T-helper 1 cell (primary cell): Measurements from ENCODE around the gene MRPL12.
A peak's percentile ranks its signal among the peaks of the same experiment; 100 is the strongest.
"Not testable (repeated sequence)": the region's sequence is repeated elsewhere in the genome, so short reads cannot be mapped to it uniquely, and the experiment has no call there.

Experiments
- DNase-seq, 5 donors: peaks; one replicate each; pipeline ENCODE4 v3.0.0-alpha.2; 2012 to 2020
- total RNA-seq, 4 donors: gene quantifications; one replicate each; lab custom pipeline; 2026; lab: John Stamatoyannopoulos, UW

MRPL12 gene
- 0 to 4.3 (median 1.9) reads per million in 4 donors for total RNA-seq

DNA sequence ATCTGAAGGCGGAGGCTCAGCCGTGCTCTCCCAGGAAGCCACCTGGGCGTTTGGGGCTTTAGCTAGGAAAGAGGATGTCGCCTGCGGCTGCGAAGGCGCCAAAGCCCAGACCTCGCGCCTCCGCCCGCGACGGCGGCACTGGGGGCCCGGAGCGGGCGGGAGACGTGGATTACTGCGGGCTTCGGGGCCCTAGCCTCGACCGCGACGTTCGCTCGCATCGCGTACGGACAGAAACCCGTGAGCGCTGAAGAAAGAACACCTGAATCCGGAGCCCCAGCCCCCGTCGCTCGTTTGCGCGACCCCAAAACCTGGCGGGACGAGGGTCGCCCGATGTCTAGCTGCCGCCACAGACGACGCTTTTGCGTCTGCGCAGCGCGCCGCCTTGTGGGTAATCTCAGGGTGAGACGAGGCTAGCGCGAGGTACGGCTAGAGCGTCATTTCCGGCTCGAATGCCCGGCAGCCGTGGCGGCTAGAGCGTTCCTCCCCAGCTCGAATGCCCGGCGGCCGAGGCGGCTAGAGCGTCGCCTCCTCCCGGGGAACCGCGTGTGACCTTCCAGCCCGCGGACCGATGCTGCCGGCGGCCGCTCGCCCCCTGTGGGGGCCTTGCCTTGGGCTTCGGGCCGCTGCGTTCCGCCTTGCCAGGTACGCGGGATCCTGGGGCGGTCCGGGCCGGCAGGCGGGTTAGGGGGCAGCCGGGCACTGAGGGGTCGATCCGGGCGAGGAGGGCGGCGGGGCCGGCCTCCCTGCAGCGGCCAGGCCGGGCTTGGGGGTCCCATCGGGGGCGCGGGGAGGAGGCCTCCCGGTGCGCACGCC lies at the start of gene MRPL12:
MRPL12 (plus strand) TSS at position 434 of the 813 bp plus-strand sequence; CDS start at position 569, 135 bp downstream.
- peak; percentile 76 to 91 (median 84) for DNase-seq

DNA sequence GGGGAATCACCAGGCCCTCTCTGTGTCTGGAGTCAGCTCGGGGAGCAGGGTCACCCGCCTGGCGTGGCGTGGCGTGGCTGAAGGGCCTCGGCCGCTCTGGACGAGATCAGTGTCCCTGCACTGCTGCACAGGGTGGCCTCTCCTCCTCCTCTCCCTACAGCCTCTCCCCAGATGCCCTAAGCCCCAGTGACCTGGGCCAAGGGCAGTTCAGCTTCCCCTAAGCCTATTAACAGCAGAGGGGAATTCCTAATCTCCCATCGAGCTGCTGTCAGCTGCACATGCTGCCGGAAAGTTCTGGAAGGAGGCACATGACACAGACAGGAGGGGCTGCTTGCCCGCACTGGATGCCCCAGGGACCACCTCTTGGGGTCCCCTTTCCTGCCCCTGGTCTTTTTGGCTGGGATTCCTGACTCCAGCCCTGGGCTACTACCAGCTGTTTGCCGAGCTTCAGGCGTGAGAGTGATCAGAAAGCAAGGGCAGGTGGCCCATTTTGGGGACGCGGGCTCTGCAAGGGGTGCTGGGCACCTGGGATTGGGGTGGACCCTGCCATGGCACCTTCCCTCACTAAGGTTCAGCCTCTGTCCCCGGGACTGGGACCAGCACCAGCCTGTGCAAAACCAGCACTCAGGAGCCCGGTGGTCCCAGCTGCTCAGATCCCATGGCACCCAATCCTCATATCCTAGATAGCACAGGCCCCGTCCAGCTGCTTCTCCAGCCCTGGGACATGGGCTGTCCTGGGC lies 47.6 kb upstream of the MRPL12 start:
- no peak for DNase-seq

DNA sequence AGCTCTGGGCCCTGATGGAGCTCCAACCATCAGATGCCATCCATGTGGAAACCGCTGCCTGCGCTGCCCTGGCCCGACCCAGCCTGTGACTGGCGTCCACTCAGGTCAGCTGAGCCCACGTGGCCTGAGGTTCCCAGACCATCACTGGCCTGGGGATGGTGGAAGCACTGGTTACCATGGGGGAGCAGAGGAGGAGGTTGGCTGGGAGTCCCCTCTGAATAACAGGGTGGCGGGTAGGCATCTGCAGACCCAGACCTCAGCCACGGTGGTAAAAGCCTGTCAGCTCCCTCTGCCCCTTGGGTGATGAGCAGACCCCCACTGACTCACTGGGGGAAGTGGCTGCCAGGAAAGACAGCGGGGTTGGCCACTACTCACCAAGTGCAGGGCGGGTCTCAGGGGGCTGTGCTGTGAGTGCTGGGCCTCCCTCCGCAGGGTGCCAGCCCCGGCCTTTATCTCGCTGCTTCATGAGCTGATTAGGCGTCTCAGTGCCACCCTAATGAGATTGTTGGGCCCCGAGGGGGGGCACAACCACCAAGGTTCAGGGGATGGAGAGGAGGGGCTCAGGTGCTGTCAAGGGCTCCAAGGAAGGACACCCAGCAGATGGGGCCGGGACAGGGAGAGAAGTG lies 46.9 kb upstream of the MRPL12 start, which contains the start of gene PDE6G:
PDE6G (minus strand) TSS at position 425 of the 626 bp plus-strand sequence. CDS start 3,237 bp downstream, outside the sequence.
- no peak for DNase-seq

DNA sequence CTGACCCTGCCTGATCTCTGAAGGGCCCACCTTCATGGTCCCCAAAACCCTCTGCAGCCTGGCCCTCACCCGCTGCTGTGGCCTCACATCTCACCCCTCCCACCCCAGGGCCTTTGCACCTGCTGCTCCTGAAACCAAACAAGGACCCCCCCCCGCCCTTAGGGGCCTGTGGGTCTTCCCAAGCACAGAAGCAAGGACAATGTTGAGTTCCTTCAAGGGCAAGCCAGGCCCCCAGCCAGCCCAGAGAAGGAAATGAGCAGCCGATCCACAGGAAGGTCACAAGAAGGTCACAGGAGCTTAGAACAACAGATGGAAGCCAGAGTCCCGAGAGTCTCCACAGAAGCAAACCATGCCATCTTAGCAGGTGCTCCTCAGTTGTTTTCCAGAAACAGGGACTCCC lies 46.3 kb upstream of the MRPL12 start:
- no peak for DNase-seq

DNA sequence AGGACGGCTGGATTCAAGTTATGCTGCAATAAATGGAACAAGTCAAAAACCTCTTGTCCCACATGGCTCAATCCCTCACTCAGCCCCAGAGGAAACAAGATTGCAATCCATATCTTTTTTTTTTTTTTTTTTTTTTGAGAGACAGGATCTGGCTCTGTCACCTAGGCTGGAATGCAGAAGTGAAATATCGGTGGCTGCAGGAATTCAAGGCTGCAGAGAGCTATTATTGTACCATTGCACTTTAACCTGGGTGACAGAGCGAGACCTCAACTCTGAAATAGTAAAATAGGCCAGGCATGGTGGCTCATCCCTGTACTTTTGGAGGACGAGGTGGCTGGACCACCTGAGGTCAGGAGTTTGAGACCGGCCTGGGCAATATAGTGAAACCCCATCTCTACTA lies 44.1 kb upstream of the MRPL12 start:
- DNase-seq, result no peak

DNA sequence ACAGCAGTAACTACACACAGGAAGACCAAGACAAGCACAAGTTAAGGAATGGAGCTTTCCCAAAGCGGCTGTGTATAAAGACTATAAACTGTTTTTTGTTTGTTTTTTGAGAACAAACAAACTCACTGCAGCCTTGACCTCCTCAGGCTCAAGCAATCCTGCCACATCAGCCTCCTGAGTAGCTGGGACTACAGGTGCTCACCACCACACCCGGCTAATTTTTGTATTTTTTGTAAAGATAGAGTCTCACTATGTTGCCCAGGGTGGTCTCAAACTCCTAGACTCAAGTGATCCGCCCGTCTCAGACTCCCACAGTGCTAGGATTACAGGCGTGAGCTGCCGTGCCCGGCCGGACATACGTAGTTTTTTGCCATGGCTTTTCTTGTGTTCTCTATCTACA lies 42.7 kb upstream of the MRPL12 start:
- DNase-seq, result no peak

DNA sequence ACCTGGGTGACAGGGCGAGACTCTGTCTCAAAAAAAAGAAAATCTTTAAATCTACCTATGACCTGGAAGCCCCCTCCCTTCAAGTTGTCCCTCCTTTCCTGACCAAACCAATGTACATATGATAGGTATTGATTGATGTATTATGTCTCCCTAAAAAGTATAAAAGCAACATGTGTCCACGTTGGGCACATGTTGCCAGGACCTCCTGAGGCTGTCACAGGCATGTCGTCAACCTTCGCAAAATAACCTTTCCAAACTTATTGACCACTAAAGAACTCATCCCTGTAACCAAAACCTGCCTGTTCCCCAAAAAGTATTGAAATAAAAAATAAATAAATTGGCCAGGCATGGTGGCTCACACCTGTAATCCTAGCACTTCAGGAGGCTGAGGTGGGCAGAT lies 41.2 kb upstream of the MRPL12 start:
- no peak for DNase-seq

DNA sequence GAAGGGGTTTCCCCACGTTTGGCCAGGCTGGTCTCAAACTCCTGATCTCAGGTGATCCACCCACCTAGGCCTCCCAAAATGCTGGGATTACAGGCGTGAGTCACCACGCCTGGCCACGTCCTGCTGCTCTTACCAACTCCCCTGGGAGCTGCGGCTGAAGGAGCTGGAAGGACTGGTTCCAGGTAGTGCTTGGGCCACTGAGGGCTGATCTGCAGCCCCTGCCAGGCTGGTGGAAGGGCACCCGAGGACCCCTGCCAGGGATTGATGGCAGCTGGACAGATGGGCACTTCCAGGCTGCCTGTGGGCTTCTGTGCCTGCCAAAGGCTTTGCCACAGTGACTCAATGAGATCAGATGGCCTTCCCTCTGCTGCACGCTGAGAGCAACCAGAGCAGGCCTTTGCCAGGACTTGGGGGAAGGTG lies 39.1 kb upstream of the MRPL12 start:
- DNase-seq, result no peak

DNA sequence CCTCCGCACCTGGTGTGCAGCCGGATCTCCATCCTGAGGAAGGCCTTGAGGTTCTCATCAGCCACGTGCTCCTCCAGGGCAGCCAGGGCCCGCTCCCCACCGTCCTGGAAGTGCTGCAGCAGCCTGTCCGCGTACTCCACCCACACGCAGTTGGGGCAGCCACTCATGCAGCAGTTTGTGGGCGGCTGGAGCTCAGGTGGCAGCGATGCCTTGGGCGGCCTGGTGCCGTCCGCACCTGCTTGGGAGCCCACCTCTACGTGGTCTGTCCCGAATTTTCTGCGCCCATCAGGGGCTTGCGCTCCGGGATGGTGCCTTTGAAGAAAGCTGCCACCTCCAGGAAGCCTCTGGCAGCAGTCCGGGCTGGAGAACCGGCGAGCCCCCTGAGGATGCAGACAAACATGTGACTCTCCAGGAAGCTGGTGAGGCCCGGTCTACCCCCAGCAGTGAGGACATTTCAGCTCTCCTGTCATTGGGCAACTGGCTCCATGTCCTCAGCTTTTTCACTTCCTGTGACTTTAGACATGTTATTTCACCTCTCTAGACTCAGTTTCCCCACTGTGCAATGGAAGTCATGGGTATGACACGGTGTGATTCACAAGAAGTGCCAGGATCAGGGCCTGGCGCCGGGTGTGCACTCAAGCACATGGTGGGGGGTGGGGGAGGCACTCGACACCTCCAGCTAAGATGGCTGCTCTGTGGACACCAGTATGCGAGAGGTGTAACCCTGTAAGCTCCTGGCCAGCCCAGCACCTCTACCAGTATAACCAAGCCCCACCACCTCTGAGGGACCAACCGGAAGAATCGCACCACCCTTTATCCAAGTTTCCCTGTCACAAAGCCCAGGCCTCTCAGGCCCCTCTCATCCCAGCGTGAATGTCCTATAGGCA lies 37.7 kb upstream of the MRPL12 start:
- DNase-seq, result peak in 2 of 5 donors; percentile 22 to 53

DNA sequence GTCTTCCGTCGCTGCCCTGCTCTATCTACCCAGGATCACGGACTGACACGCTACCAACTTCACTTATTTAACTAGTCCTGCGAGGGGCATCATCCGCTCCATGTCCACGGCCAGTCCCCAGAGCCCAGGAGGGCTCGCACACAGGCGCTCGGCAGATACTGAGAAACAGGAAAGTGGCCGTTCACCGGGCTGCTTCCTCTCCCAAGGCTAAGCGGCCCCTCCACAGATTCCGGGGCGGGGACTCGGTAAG lies 37.1 kb upstream of the MRPL12 start:
- peak in 2 of 5 donors; percentile 19 to 24 for DNase-seq

DNA sequence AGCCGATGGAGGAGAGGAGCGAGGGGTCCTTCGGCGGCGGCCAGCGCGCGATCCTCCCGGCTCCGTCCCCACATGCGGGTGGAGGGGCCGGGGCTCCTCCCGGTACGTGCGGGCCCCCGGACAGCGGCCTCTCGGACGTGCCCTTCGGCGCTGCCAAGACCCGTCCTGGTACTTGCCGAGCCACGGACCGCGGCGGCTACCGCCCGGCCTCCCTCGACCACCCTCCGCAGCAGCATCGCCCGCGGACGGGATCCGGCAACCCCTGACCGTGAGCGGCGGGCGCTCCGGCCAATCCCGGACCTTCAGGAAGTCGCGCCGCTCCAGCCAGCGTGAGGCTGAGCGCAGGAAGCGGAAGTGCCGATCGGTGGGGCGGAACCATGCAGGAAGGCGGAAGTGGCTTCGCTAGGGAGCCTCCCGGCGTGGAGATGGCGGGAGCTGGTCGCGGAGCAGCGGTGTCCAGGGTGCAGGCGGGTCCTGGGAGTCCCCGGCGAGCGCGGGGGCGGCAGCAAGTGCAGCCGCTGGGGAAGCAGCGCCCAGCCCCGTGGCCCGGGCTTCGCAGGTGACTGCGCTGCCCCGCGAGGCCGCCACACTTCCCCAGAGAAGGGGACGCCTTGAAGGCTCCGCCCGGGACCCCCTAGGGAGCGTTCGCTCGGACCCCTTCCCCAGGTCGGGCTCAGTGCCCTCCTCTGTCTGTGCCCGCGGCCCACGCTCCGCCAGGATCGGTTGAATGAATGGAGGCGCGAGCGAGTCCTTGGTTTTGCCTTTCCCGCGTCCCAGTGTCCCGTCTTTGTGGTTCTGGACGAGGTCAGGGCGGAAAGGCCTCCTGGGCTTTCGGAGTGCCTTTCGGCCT lies 36.6 kb upstream of the MRPL12 start, which contains the start of the genes CCDC137 and OXLD1:
CCDC137 (plus strand) TSS at position 396 of the 850 bp plus-strand sequence; CDS start at position 426, 30 bp downstream.
OXLD1 (minus strand) TSS at position 264 of the 850 bp plus-strand sequence; CDS start at position 236, 28 bp downstream.
- peak; percentile 83 to 95 (median 88) for DNase-seq

DNA sequence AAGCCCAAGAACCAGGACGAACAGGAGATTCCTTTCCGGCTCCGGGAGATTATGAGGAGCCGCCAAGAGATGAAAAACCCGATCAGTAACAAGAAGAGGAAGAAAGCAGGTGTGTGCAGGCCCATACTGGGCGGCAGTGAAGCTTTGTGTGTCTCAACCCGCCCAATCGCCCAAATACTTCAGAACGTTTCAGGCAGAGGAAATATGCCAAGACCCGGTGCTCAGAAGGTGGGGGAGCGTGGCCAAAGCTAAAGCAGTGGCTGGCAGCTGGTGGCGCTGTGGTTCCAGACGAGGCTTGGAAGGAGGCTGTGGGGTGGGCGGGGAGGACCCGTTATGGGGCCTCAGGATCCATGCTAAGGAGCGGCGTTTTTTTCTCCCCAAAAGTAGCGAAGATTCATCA lies 35.4 kb upstream of the MRPL12 start:
- no peak for DNase-seq

DNA sequence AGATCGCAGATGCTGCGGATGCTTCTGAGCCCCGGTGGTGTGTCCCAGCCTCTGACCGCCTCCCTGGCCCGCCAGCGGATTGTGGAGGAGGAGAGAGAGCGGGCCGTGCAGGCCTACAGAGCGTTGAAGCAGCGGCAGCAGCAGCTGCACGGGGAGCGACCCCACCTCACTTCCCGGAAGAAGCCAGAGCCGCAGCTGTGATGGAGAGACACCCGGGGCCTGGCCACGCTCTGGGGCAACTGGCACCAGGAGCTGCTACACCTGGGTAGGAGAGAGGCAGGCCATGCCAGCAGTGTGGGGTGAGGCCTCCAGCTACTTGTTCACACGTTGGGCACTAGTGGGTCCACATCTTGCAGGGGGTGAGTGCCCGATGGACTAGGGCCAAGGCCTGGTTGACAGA lies 30.7 kb upstream of the MRPL12 start:
- no peak for DNase-seq

DNA sequence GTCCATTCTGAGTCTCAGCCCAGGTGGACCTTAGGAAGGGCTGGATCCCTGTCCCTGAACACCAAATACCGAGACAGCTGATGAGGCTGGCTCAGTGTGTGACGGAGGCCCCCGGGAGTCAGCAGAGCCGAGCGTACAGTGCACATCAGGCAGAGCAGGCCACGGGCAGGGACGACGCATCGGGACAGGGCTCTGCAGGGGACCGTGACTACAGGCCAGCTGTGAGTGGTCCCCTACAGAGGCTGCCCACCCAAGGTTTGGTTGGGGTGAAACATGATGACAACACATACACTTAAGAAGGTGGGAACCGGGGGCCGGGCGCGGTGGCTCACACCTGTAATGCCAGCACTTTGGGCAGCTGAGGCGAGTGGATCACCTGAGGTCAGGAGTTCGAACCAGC lies 30.2 kb upstream of the MRPL12 start:
- DNase-seq, result no peak

DNA sequence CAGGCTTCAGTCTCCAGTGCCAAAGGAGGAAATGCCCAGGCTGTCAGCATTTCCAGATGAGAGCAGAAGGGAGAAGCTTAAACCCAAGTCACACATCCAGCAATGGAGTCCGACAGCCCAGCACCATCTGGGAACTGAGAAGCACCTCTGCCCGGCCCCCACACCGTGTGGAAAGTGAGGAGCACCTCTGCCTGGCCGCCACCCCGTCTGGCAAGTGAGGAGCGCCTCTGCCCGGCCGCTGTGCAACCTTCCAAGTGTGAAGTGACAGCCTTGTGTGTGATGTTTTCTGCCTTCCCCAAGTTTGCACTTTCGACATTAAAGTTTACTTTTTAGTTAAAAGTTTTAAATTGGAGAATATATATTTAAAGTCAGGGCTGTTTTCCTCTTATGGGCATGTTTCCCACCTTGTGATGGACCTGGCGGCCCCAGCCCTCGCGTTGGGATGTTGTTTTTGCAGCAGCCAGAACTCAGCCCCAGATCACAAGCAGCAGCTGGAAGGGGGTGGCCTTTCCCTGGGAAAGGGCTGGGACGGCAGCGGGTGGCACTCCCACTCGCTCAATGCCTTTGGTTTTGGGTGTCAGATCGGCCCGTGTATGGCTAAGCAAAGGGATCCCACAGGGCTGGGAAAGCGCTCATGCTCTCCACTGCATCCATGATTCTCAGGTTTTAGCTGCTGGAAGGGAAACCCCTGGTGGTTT lies 29.5 kb upstream of the MRPL12 start:
- no peak for DNase-seq

DNA sequence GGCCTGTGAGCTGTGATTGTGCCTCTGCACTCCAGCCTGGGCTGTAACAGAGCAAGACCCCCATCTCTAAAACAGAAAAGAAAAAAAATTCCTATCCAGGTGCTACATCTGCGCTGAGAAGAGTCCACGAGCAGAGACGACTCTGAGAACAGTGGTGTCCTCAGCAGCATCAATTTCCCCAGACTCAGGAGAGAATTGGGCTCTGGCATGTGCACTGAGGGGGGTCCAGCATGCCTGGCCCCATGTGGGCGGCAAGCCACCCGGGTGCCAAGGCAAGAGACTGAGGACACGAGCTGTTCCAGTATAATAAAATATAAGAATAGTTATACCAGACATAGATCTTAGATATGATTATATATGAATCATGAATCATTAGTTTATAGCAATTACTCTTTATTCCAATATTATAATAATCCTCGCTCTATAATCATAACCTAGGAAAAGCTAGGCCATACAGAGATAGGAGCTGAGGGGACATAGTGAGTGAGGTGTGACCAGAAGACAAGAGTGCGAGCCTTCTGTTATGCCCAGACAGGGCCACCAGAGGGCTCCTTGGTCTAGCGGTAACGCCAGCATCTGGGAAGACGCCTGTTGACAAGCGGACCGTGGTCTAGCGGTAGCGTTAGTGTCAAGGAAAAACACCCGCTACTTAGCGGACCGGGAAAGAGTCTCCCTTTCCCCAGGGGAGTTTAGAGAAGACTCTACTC lies 27.5 kb upstream of the MRPL12 start:
- DNase-seq, result not testable (repeated sequence)

DNA sequence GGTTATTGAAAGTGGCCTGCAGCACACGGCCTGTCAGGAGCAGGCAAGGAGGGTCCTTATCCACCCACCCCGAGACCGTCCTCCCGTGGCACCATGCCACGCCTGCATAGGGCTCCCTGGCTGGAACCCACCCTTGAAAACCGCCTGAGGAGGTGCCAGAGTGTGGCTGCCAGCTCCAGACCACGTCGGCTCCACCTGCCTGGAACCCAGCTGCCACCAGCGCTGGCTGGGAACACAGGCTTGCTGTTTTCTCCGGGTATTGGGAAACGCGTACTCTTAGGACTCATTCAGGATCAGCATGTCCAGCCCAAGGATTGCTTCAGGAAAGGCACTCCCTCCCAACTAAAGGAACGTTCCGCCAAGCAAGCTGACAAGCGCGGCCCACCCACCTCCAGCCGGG lies 26.3 kb upstream of the MRPL12 start:
- no peak for DNase-seq

DNA sequence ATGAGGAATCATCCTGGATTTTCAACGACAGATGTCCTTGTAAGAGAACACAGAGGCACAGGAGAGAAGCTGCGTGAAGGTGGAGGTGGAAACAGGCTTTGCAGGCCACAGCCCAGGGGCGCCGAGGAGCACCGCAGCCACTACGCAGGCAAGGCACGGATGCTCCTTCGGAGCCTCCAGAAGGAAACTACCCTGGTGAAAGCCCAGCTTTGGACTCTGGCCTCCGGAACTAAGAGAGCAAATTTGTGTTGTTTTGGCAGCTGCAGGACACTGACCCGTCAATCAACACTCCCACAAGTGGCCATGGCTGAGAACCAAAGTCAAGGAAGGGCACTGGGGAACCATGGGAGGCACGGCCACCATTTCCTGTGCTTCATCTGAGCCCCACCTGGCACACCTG lies 23.0 kb upstream of the MRPL12 start:
- DNase-seq, result no peak

DNA sequence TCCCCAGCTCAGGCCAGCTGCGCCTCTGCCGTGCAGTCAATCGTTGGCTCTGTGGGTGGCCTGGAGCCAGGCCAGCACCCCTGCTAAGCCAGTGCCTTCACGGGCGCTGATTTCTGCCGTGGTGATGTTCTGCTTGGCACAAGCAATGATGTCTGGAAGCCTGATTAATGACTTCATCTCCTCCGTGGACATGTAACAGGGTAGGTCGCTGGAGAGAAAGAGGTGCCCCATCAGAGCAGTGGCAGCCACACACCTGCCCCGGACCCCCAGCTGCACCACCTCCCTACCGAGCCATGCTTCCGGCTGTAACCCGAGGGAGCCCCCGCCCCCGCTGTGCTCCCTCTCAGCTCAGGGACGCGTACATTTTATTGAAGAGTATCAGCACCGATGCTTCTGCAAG lies 21.5 kb upstream of the MRPL12 start:
- no peak for DNase-seq
